OCI-LY1 (cell line): ENCODE measurements around the gene TEC.

Experiments used
- CTCF ChIP-seq: fragments of 200-600 bp; sonication (generic), shearing (Covaris generic); IDR thresholded peaks from 2 replicates; pipeline ENCODE4 v1.5.1; 2017; ENCODE audit warnings: mild to moderate bottlenecking, antibody characterized with exemption, low read length, moderate library complexity, mixed read lengths
- EZH2 ChIP-seq: fragments of 200-600 bp; sonication (generic), shearing (Covaris generic); IDR thresholded peaks from 2 replicates; pipeline ENCODE4 v1.8.0; 2017; ENCODE audit warnings: borderline replicate concordance, mixed run types, mild to moderate bottlenecking, antibody characterized with exemption, low read length, moderate library complexity, mixed read lengths

- TF ChIP-seq EZH2 (no peak), CTCF (no peak)
Measured at GRCh38 chr4:48105230-48105629, 164.4 kb downstream of the TEC start.
